H1 (cell line): ENCODE results near the gene STX18. TPM values are rescaled to one million over a fixed set of nuclear protein-coding genes. Genes with fewer than 3 reads are reported as not detected.

Source experiments
- CTCF ChIA-PET: fragments of 300-600 bp; sonication (Branson Sonifier 250); formaldehyde crosslinking; loops from one replicate; lab custom pipeline; 2021; ENCODE audit not compliant: partially characterized antibody; lab: Charles Lee
- POLR2A ChIA-PET: fragments of 300-600 bp; sonication (Branson Sonifier 250); formaldehyde crosslinking; loops from one replicate; lab custom pipeline; 2021; ENCODE audit warnings: inconsistent platforms; ENCODE audit not compliant: partially characterized antibody; lab: Charles Lee
- DNase-seq, 2 experiments: peaks; one replicate each; pipeline versions ENCODE4 v3.0.0 to v3.0.0-alpha.2; 2010 to 2022; ENCODE audit warnings: low spot score in 2 of 2, low read depth in 1 of 2, mixed read lengths in 1 of 2
- FAIRE-seq: peaks from 2 replicates; lab custom pipeline; 2011; peaks lifted over from hg19 to GRCh38; lab: Jason Lieb, UNC
- H2AFZ ChIP-seq: 2 replicates; pipeline ENCODE4 v1.8.1; 2012; ENCODE audit warnings: low read length, inconsistent platforms
- H2AK5ac ChIP-seq: 2 replicates; pipeline ENCODE4 v1.6.1; 2013; ENCODE audit warnings: low read depth, low read length
- H2BK120ac ChIP-seq: replicated peaks from 2 replicates; pipeline ENCODE3; 2013; ENCODE audit warnings: low read depth, low read length, inconsistent platforms
- H2BK12ac ChIP-seq: 2 replicates; pipeline ENCODE4 v1.6.1; 2013; ENCODE audit warnings: low read depth, low read length
- H2BK15ac ChIP-seq: 2 replicates; pipeline ENCODE4 v1.6.1; 2013; ENCODE audit warnings: low read length
- H2BK20ac ChIP-seq: 2 replicates; pipeline ENCODE4 v1.6.1; 2013; ENCODE audit warnings: low read length
- H2BK5ac ChIP-seq: 2 replicates; pipeline ENCODE4 v1.6.1; 2013; ENCODE audit warnings: low read depth, low read length
- H3K14ac ChIP-seq: 2 replicates; pipeline ENCODE4 v1.6.1; 2013; ENCODE audit warnings: inconsistent platforms; ENCODE audit not compliant: insufficient read length
- H3K18ac ChIP-seq: 2 replicates; pipeline ENCODE4 v1.6.1; 2013; ENCODE audit warnings: low read length; ENCODE audit errors: extremely low read depth
- H3K23ac ChIP-seq: 2 replicates; pipeline ENCODE4 v1.6.1; 2013; ENCODE audit warnings: inconsistent platforms; ENCODE audit not compliant: insufficient read length
- H3K23me2 ChIP-seq: 2 replicates; pipeline ENCODE4 v1.6.1; 2013; ENCODE audit warnings: low read depth, low read length
- H3K27ac ChIP-seq: 2 replicates; pipeline ENCODE4 v1.6.1; 2011; ENCODE audit warnings: low read depth, low read length, inconsistent platforms
- H3K27me3 ChIP-seq, 4 experiments: replicated peaks in 1 of 4; 1 replicate in 1 of 4; 2 replicates in 3 of 4; pipeline versions ENCODE4 v1.6.1 to v1.8.1; 2011 to 2013; ENCODE audit warnings: low read length in 3 of 4, mild to moderate bottlenecking in 3 of 4, inconsistent platforms in 2 of 4, mixed read lengths in 2 of 4, moderate library complexity in 1 of 4; ENCODE audit not compliant: control insufficient read depth in 3 of 4, insufficient read depth in 3 of 4; ENCODE audit errors: extremely low read depth in 1 of 4
- H3K36me3 ChIP-seq, 4 experiments: 2 replicates each; pipeline versions ENCODE4 v1.6.1 to v1.8.1; 2011 to 2013; ENCODE audit warnings: mild to moderate bottlenecking in 4 of 4, low read length in 3 of 4, moderate library complexity in 2 of 4, control low read depth in 1 of 4, inconsistent platforms in 1 of 4; ENCODE audit not compliant: insufficient read depth in 4 of 4, control insufficient read depth in 2 of 4
- H3K4ac ChIP-seq: replicated peaks from 2 replicates; pipeline ENCODE3; 2013; ENCODE audit warnings: low read length, low read depth, mixed read lengths, inconsistent platforms; ENCODE audit not compliant: insufficient read length
- H3K4me1 ChIP-seq, 4 experiments: replicated peaks in 1 of 4; 1 replicate in 1 of 4; 2 replicates in 3 of 4; pipeline versions ENCODE4 v1.6.1 to v1.8.1; 2011 to 2013; ENCODE audit warnings: low read length in 3 of 4, inconsistent platforms in 2 of 4, mixed read lengths in 1 of 4; ENCODE audit not compliant: insufficient read depth in 4 of 4, control insufficient read depth in 3 of 4
- H3K4me2 ChIP-seq, 2 experiments: 2 replicates each; pipeline versions ENCODE4 v1.6.1 to v1.8.1; 2011 to 2013; ENCODE audit warnings: low read depth in 2 of 2, low read length in 2 of 2, control low read depth in 1 of 2, inconsistent platforms in 1 of 2, mild to moderate bottlenecking in 1 of 2; ENCODE audit not compliant: insufficient read depth in 1 of 2
- H3K4me3 ChIP-seq, 4 experiments: fragments of 200-600, 300-600 bp in 1 of 4; sonication (generic), shearing (Covaris generic), sonication (Bioruptor Twin) in 1 of 4; 2 replicates each; pipeline versions ENCODE4 v1.5.1 to v1.8.1; 2011 to 2016; ENCODE audit warnings: low read length in 4 of 4, low read depth in 3 of 4, control low read depth in 2 of 4, inconsistent platforms in 2 of 4, mild to moderate bottlenecking in 2 of 4, mixed read lengths in 1 of 4, moderate library complexity in 1 of 4; ENCODE audit not compliant: insufficient read depth in 2 of 4; ENCODE audit errors: extremely low read depth in 1 of 4
- H3K56ac ChIP-seq: replicated peaks from 2 replicates; pipeline ENCODE3; 2013; ENCODE audit warnings: low read depth, mild to moderate bottlenecking, mixed read lengths, low read length, inconsistent platforms; ENCODE audit not compliant: insufficient read length
- H3K79me1 ChIP-seq: 2 replicates; pipeline ENCODE4 v1.6.1; 2013; ENCODE audit warnings: low read depth, low read length, control low read depth
- H3K79me2 ChIP-seq, 2 experiments: 2 replicates each; pipeline versions ENCODE4 v1.6.1 to v1.8.1; 2012 to 2013; ENCODE audit warnings: low read length in 2 of 2, mild to moderate bottlenecking in 2 of 2, inconsistent platforms in 1 of 2; ENCODE audit not compliant: insufficient read depth in 2 of 2, control insufficient read depth in 1 of 2
- H3K9ac ChIP-seq, 4 experiments: replicated peaks in 1 of 4; 1 replicate in 1 of 4; 2 replicates in 3 of 4; pipeline versions ENCODE4 v1.6.1 to v1.8.1; 2011 to 2013; ENCODE audit warnings: low read depth in 3 of 4, low read length in 3 of 4, control low read depth in 2 of 4, mild to moderate bottlenecking in 2 of 4, moderate library complexity in 2 of 4, inconsistent platforms in 1 of 4; ENCODE audit errors: extremely low read depth in 1 of 4
- H3K9me3 ChIP-seq, 2 experiments: 2 replicates each; pipeline versions ENCODE4 v1.6.1 to v1.8.1; 2012 to 2013; ENCODE audit warnings: mild to moderate bottlenecking in 2 of 2, moderate library complexity in 2 of 2, control low read depth in 1 of 2, inconsistent platforms in 1 of 2, low read depth in 1 of 2, low read length in 1 of 2, mixed read lengths in 1 of 2; ENCODE audit not compliant: insufficient read depth in 2 of 2
- H4K20me1 ChIP-seq, 2 experiments: replicated peaks in 1 of 2; 2 replicates each; pipeline versions ENCODE3 to v1.8.1; 2011 to 2013; ENCODE audit warnings: inconsistent platforms in 2 of 2, low read length in 2 of 2, mild to moderate bottlenecking in 1 of 2; ENCODE audit not compliant: insufficient read depth in 2 of 2, control insufficient read depth in 1 of 2
- H4K5ac ChIP-seq: 2 replicates; pipeline ENCODE4 v1.6.1; 2013; ENCODE audit warnings: low read length, low read depth, mixed read lengths, inconsistent platforms; ENCODE audit not compliant: insufficient read length
- H4K8ac ChIP-seq: 2 replicates; pipeline ENCODE4 v1.8.0; 2013; ENCODE audit warnings: mild to moderate bottlenecking, moderate library complexity, low read length, inconsistent platforms; ENCODE audit not compliant: insufficient read depth; ENCODE audit errors: extremely low read depth
- H4K91ac ChIP-seq: replicated peaks from 2 replicates; pipeline ENCODE3; 2013; ENCODE audit warnings: low read length, mixed read lengths, inconsistent platforms; ENCODE audit not compliant: insufficient read length
- ASH2L ChIP-seq: fragments of 200-600, 300-600 bp; sonication (generic); IDR thresholded peaks from one replicate; pipeline ENCODE4 v1.7.1; 2017; ENCODE audit warnings: low read length
- BCL11A ChIP-seq, 2 experiments: IDR thresholded peaks; one replicate each; pipeline ENCODE4 v1.6.1; 2011; ENCODE audit warnings: low read depth in 2 of 2, low read length in 2 of 2, mild to moderate bottlenecking in 2 of 2
- GABPA ChIP-seq: IDR thresholded peaks from 2 replicates; pipeline ENCODE4 v1.6.1; 2011; ENCODE audit warnings: mild to moderate bottlenecking, low read length, moderate library complexity, borderline replicate concordance; ENCODE audit not compliant: insufficient read depth
- HDAC2 ChIP-seq, 2 experiments: fragments of 300-600 bp in 1 of 2; sonication (generic) in 1 of 2; IDR thresholded peaks; 2 replicates each; pipeline ENCODE4 v1.6.1; 2011 to 2012; ENCODE audit warnings: low read depth in 2 of 2, low read length in 2 of 2, mild to moderate bottlenecking in 2 of 2, moderate library complexity in 2 of 2, borderline replicate concordance in 1 of 2, inconsistent platforms in 1 of 2
- POLR2AphosphoS5 ChIP-seq: IDR thresholded peaks from 2 replicates; pipeline ENCODE4 v1.6.1; 2011; ENCODE audit warnings: low read depth, low read length
- RBBP5 ChIP-seq: IDR thresholded peaks from 2 replicates; pipeline ENCODE4 v1.7.1; 2012; ENCODE audit warnings: low read depth, mild to moderate bottlenecking, inconsistent platforms, low read length, moderate library complexity, borderline replicate concordance
- RXRA ChIP-seq: IDR thresholded peaks from 2 replicates; pipeline ENCODE4 v1.6.1; 2011; ENCODE audit warnings: low read depth, mild to moderate bottlenecking, low read length, moderate library complexity; ENCODE audit not compliant: insufficient read depth
- polyA plus RNA-seq, 7 experiments: library from polyadenylated mRNA; depleted of rRNA in 3 of 7; stranded (reverse) in 5 of 7; unstranded in 2 of 7; fragments of >200 nt in 5 of 7; fragments of 200-250 nt in 2 of 7; gene quantifications; 1 replicate in 5 of 7; 2 replicates in 1 of 7; 4 replicates in 1 of 7; pipeline versions ENCODE4 v1.2.1 to v1.2.3, GENCODE V29; 2011 to 2013; ENCODE audit warnings: missing spikeins in 2 of 7, mixed read lengths in 2 of 7
- total RNA-seq: library from RNA; stranded (reverse); fragmentation: NEBNext Ultra II Directional; extraction: Animal tissue kit (Norgen Biotek cat#: 25700); gene quantifications from 2 replicates; pipeline ENCODE4 v1.2.1, GENCODE V29; 2021

The STX18 gene
- total and polyA plus RNA-seq, 2 of the 8 experiments (the other 6 are each of a cell fraction or from before 2014, with no cell fraction given): 14.6 to 18.3 TPM

- CTCF ChIA-PET: interaction anchor here (0.7 to 1.3 kb wide), 2 partner anchors 10 to 1521 kb away, joined by 3 to 4 read pairs; no protein-coding TSS in a partner anchor
- H3K4me2 ChIP-seq: no peak overlapping the region
- TF ChIP-seq HDAC2 (IDR thresholded peaks at IDR 0.05; ENCODE audit: borderline replicate concordance in 1 of 2, low read depth in 2 of 2, low read length in 2 of 2) (no peak), BCL11A (IDR thresholded peaks at IDR 0.05; ENCODE audit: low read depth in 2 of 2, low read length in 2 of 2) (no peak), ASH2L (no peak), RBBP5 (no peak), RXRA (no peak), POLR2AphosphoS5 (no peak), GABPA (no peak)
Observed at GRCh38 chr4:4494882-4495281, 47.0 kb downstream of the STX18 start.

More at GRCh38 chr4:4494882-4495281, 47.0 kb downstream of the STX18 start:
- no peak overlapping the region for H3K9ac ChIP-seq
- H3K36me3 ChIP-seq: no peaks in the 10 kb centered on the region
- no peaks in the 10 kb centered on the region for H4K20me1 ChIP-seq
- H3K56ac ChIP-seq: no peak overlapping the region
- H2AFZ ChIP-seq: no peak overlapping the region
- H2BK12ac ChIP-seq: no peak overlapping the region
- H3K4me3 ChIP-seq: no peak overlapping the region
- no peak overlapping the region for H2BK5ac ChIP-seq
- no peaks in the 10 kb centered on the region for H3K79me1 ChIP-seq
- no peaks in the 10 kb centered on the region for H3K79me2 ChIP-seq
- no peaks in the 10 kb centered on the region for H3K9me3 ChIP-seq
- H2AK5ac ChIP-seq: no peak overlapping the region
- H2BK120ac ChIP-seq: no peak overlapping the region
- POLR2A ChIA-PET: interaction anchor here (1.3 kb wide), 1 partner anchor 22 kb away, joined by 3 read pairs; no protein-coding TSS in a partner anchor
- no peak overlapping the region for H3K14ac ChIP-seq
- H3K23me2 ChIP-seq: no peaks in the 10 kb centered on the region
- FAIRE-seq (no peak), DNase-seq (no peak)
- no peak overlapping the region for H3K18ac ChIP-seq
- H4K91ac ChIP-seq: no peak overlapping the region
- H2BK20ac ChIP-seq: no peak overlapping the region
- H3K27ac ChIP-seq: no peak overlapping the region
- peaks cover 0 to 1% (median 0%) of the 10 kb centered on the region in 4 experiments; a peak in 1 of 7 replicates for H3K27me3 ChIP-seq
- H4K5ac ChIP-seq: no peak overlapping the region
- H3K23ac ChIP-seq: no peak overlapping the region
- no peak overlapping the region for H2BK15ac ChIP-seq
- H4K8ac ChIP-seq: no peak overlapping the region
- no peak overlapping the region for H3K4ac ChIP-seq
- H3K4me1 ChIP-seq: peaks cover 0 to 3% (median 0%) of the 10 kb centered on the region in 4 experiments; a peak in 1 of 7 replicates
